Measurements from ENCODE around the gene ADAM10.

The ADAM10 gene, protein sequence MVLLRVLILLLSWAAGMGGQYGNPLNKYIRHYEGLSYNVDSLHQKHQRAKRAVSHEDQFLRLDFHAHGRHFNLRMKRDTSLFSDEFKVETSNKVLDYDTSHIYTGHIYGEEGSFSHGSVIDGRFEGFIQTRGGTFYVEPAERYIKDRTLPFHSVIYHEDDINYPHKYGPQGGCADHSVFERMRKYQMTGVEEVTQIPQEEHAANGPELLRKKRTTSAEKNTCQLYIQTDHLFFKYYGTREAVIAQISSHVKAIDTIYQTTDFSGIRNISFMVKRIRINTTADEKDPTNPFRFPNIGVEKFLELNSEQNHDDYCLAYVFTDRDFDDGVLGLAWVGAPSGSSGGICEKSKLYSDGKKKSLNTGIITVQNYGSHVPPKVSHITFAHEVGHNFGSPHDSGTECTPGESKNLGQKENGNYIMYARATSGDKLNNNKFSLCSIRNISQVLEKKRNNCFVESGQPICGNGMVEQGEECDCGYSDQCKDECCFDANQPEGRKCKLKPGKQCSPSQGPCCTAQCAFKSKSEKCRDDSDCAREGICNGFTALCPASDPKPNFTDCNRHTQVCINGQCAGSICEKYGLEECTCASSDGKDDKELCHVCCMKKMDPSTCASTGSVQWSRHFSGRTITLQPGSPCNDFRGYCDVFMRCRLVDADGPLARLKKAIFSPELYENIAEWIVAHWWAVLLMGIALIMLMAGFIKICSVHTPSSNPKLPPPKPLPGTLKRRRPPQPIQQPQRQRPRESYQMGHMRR
- 79.8 to 113 reads per million in 2 donors for total RNA-seq

DNA sequence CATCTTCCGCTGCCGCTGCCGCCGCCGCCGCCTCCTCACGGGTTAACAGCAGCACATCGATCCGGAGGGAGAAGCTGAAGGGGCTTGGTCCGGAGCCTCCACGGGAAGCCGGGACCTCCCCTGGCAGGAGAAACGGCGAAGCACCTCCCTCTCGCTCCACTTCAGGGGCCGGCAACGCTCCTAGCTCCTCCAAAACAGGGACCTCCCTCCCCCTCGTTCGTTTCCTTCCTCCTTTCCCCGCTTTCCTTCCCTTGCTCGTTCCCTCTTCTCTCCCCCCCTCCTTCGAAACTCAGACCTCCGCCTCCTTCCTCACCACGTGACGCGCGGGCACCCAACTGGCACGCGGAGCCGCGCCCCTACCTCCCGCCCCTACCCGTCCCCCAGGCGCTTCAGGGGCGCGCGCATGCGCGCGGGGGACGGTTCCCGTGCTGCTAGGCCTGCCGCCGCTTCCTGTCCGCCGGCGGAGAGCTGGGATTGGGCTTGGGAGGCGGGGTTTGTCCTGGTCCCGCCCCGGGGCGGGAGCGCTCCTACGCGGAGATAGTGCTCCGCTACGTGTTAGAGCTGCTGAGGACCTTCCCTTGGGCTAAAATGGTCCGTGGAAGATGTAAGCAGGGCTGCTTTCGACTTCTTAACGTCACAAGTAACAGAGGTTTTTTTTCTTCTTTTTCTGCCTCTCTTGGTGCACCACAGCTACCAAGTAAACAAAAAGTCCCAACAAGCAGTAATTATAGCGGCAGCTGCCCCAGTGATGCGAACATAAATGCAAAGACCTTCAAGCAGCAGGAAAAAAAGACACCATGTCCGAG is at the start of gene ADAM10:
ADAM10 (minus strand) TSS at position 176 of the 806 bp plus-strand sequence; CDS start at position 3, 173 bp downstream.
- peak; percentile 93 to 98 (median 98) for DNase-seq

DNA sequence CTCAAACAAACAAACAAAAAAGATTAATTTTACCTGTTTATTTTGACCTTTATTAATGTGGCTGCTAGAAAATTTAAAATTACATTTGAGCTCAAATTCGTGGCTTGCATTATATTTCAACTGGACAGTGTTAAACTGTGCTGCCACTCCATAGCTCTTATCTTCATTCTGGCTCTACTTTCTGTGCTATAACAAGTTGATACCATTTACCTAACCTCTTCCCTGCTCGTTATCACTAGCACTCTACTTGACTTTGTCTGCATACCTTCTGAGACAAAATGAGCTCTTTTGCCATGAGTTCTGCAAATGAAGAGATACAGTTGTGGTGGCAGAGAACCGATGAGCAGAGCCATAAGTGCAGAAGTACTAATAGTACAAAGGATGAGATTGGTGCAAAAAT is 48.0 kb upstream of the ADAM10 start:
- no peak for DNase-seq

DNA sequence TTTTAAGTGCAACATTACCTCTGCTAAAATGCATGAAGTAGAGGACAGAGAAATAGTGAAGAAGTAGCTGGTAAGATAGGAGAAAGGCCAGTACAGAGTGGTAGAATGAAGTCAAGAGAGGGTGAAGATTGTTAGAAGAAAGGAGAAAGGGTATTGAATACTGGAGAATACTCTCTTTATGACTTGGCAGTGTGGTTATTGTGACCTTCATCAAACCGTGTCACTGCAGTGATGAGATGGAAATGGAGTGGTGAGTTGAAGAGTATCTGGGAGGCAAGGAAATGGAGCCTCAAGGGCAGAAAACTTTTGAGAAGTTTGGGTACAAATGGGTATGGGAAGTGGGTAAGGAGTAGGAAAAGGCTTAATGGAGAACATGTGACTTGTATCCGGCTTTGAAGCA is 46.3 kb upstream of the ADAM10 start:
- DNase-seq, result peak in 1 of 5 experiments; percentile 26

DNA sequence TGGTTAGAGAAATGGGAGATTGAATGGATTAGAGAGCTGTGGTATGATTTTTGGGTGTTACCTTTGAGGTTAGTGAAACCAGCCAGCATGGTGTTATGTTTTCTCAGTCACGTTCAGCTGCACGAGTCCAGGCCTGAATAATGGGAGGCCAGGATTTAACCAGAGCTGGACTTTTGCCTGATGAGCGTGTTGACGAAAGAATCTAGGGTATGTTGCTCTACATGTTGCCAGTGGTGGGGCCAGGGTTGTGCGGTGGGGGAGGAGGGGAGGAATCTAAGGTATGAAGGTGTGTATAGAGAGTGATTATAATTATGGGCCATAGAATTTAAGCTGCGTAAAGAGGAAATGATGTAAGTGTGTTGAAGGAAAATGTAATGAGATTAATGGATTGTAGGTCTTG is 44.4 kb upstream of the ADAM10 start:
- DNase-seq, result no peak

DNA sequence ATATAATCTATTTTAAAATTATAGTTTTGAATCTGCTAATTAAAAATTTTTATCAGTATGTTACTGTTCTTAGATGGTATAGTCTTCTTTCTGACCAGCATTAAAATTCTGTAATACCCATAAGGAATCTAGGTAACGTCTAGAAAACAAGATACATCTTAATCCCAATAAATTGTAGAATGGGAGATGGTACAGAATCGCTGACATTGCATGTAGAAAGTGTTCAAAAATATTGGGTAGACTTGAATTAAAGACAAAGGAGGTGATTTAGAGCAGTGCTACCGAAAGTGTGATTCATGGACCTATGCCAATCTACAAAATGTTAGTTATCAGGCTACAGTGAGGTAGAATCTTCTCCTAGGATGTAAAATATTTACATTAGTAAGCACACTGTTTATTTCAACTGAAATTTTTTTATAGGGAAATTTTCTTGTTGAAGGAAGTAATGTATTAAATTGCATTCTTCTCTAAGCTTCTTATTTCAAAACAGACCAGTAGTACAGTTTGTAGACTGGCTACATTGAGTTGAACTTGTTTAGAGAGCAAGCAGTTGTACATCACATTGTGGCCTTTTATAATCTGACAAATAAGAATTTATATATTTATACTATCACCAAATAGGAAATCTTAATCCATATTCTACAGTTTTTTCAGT is 38.7 kb upstream of the ADAM10 start:
- DNase-seq, result no peak

DNA sequence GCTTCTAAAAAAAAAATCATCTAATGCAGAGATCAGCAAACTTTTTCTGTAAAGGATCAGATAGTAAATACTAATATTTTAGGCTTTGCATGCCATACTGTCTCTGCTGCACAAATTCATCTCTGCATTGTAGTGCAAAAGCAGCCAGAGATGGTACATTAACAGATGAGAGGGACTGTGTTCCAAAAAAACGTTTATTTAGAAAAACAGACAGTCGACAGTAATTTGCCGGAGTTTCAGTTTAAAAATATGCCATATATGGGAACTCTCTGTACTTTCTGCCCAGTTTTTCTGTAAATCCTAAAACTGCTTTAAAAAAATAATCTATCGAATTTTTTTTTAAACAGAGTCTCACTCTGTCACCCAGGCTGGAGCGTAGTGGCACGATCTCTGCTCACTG is 35.8 kb upstream of the ADAM10 start:
- DNase-seq, result no peak

DNA sequence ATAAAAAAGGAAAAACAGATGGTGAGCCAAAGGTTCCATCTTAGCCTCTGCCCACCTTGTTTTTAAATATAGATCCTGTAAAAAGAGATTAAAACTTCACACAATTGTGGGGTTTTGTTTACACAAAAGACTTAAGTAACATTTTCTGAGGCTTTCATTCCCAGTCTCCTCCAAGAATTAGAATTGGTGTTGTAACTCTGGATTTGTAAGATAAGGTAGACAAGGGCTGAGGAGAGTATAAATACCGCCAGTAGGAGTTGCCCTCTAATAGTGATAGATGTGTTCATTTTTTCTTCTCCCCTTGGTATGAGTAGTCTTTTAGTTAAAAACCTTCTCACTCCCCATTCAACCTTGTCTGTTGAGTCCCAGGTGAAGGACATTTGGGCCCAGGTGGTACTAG is 30.0 kb upstream of the ADAM10 start:
- no peak for DNase-seq

DNA sequence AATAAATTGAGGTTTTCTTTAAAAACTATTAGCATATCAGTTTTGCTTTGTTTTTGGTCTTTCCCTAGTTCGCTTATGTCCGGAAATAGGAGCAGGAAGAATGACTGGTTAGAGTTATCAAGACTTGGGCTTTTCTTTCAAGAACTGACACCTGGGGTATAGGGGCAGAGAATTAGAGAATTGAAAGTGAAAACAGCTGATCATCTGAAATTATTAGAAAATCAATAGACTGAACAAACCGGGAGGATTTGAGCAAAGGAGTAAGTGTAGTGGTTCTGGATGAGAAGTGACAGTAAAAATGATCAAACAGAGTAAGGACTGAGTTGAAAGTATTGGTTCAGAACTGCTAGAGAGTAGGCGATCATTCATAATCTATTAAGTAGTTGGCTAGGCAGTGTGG is 27.6 kb upstream of the ADAM10 start:
- no peak for DNase-seq

DNA sequence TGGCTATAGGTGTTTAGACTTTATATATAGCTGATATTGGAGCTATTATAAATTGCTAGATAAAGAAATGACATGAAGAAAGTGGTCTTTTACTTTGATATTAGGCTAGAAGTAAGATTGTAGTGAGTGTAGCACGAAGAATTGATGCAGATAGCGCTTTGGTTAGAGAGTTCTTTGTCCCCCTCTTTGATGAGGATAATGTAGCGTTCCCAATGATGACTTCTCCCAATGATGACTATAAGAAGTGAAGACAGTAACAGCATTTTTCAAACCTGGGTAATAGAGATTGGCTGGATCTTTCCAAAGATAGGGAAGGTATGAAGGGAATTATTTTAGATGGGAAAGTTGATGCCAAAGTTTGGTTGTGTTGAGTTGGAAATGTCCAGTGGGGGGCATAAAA is 25.9 kb upstream of the ADAM10 start:
- DNase-seq, result no peak

DNA sequence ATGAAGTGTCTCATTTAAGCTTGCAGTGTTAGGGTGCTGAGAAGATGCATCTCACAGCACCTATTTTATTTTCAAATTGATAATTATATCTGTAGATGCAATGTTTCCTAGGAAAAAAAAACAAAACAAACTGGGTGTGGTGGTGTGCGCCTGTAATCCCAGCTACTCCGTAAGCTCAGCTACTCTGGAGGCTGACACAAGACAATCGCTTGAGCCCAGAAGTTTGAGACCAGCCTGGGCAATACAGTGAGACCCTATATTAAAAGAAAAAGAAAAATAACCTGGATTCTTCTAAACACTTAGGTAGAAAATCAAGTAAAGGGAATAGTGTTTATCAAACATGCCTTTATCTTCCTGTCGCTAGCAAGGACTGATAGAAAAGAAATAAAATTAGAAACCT is 23.5 kb upstream of the ADAM10 start:
- DNase-seq, result no peak

DNA sequence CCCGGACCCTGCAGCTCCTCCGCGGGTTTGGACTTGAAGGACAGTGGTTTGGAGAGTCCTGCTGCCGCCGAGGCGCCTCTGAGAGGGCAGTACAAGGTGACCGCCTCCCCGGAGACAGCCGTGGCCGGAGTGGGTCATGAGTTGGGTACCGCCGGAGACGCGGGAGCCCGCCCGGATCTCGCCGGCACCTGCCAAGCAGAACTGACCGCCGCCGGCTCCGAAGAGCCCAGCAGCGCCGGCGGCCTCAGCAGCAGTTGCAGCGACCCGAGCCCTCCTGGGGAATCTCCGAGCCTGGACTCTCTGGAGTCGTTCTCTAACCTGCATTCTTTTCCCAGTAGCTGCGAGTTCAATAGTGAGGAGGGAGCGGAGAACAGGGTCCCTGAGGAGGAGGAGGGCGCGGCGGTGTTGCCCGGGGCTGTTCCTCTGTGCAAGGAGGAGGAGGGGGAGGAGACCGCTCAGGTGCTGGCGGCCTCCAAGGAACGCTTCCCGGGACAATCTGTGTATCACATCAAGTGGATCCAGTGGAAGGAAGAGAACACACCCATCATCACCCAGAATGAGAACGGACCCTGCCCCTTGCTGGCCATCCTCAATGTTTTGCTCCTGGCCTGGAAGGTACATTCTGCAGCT is 22.2 kb upstream of the ADAM10 start:
- peak in 2 of 5 experiments; percentile 8 to 24 for DNase-seq

DNA sequence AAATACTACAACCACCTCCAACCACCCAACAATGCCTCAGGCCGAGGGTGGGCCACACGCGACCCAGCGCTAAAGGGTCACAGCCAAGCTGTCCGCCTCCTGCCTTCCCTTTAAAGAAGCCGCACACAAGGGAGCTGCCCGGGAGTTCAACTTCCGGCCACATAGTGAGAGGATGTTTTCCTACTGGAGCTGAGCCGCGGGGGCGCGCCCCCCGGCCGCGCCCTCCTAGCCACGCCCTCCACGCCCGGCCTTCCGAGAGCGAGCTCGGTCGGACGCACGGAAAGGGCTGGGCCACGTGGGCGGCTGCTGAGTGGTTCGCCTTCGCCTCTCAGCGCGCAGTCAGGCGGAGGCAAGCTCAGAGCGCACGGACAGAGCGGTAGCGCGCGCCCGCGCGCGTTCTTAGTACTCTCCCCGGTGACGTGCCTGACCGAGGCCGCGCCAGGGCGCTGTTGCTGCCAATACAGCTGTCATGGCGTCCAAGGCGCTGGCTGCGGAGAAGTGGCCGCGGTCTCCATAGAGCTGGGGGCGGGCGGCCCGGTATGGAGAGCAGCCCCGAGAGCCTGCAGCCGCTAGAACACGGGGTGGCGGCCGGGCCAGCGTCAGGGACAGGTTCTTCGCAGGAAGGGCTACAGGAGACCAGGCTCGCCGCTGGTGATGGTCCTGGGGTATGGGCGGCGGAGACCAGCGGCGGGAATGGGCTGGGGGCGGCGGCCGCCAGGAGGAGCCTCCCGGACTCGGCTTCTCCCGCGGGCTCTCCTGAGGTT is 21.5 kb upstream of the ADAM10 start, which contains the start of gene MINDY2:
MINDY2 (plus strand) TSS at position 446 of the 764 bp plus-strand sequence; CDS start at position 540, 94 bp downstream.
- DNase-seq, result peak; percentile 77 to 99 (median 89)

DNA sequence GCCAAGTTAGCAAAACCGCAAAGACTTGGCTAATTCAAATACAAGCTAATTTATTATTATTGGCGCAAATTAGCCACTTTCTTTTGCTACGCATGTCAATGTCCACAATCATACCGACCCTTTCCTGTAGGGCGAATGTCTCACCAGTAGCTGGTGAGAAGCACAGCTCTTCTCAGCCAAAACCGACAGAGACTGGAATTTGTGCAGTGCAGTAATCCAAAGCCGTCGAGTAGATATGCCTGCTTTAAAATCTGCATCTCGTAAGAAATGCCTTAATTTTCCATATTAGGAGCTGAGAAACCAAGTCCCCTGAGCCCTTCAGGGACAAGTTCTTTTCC is 21.0 kb upstream of the ADAM10 start:
- peak in 1 of 5 experiments; percentile 71 for DNase-seq

DNA sequence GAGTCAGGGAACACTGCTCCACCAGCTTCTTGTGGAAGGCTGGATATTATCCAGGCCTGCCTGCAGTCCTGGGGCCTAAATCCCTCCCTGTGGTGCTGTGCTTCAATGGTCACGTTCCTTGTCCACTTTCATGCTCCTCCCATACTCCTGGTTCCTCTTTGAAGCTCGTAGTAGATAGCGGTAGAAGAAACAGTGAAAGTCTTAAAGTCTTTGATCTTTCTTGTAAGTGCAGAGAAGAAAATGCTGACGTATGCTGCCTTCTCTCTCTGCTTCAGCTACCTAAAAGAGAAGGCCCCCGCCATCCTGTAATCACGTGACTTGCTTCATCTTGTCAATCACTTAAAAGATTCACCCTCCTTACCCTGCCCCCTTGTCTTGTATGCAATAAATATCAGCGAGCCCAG is 19.1 kb upstream of the ADAM10 start:
- peak in 1 of 5 experiments; percentile 32 for DNase-seq

DNA sequence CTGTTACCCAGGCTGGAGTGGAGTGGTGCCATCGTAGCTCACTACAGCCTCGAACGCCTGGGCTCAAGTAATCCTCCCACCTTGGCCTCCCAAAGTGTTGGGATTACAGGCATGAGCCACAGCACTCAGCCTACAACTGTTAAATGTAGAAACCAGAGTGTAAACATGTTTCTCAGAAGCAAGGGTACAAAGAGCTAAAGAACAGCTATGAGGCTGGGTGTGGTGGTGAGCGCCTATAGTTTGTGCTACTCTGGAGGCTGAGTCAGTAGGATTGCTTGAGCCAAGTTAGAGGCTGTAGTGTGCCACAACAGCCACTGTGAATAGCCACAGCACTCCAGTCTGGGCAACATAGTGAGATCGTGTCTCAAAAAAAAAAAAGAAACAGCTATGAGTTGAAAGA is 16.8 kb upstream of the ADAM10 start:
- DNase-seq, result no peak

DNA sequence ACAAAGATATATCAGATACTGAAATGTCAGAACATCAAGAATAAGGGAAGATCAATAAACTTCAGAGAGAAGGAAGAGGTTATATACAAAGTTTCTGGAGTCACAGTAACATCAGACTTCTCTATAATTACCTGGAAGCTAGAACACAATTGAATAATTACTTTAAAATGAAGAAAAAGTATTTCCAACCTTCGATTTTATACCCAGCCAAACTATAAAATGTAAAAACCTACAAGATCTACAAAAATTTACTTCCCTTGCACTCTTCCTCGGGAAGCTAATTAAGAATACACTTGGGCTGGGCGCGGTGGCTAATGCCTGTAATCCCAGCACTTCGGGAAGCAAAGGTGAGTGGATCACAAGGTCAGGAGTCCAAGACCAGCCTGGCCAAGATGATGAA is 15.0 kb upstream of the ADAM10 start:
- DNase-seq, result no peak

DNA sequence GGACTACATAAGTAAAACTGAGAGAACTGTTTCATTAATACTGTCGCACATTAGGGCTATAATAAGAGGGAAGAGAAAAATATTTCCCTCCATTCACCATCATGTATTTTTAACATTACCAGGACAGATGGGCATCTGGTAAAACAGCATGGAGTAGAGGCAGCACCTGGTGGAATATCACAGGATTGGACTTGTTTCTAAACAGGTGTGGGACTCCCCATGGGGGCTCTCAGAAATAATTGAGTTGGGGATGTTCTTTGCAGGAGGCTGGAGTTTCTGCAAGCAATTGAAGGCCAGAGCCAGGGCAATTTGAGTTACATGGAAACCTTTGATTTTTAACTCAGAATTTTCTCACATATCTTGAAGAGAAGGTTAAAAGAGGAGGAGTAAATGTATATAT is 13.2 kb upstream of the ADAM10 start:
- no peak for DNase-seq

DNA sequence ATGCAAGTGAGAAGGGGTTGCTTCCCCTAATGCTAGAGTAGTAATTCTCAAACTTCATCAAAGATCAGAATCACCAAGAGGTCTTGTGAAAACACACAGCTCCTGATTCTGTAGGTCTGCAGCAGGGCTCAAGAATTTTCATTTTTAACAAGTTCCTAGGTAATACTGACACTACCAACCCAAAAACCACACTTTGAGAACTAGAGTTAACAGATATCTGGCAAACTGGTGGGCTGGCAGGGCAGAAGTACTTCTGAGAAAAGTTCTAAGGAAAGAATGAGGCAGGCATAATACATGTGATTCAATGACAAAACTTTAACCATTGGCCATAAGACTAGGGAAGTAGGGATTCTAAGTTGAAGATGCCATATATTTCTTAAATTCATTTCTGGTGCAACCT is 12.8 kb upstream of the ADAM10 start:
- DNase-seq, result peak in 1 of 5 experiments; percentile 49

DNA sequence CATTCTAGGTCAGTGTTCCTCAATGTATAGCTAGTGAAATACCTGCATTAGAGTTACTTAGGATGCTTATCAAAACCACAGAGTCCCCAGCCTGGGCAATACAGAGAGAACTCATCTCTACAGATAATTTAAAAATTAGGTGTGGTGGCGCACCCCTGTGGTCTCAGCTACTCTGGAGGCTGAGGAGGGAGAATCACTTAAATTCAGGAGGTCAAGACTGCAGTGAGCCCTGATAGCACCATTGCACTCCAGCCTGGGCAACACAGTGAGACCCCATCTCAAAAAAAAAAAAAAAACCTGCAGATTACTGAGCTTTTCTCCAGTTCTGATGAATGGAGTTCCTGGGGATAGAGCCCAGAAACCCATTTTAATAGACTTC is 11.5 kb upstream of the ADAM10 start:
- peak in 1 of 5 experiments; percentile 35 for DNase-seq

DNA sequence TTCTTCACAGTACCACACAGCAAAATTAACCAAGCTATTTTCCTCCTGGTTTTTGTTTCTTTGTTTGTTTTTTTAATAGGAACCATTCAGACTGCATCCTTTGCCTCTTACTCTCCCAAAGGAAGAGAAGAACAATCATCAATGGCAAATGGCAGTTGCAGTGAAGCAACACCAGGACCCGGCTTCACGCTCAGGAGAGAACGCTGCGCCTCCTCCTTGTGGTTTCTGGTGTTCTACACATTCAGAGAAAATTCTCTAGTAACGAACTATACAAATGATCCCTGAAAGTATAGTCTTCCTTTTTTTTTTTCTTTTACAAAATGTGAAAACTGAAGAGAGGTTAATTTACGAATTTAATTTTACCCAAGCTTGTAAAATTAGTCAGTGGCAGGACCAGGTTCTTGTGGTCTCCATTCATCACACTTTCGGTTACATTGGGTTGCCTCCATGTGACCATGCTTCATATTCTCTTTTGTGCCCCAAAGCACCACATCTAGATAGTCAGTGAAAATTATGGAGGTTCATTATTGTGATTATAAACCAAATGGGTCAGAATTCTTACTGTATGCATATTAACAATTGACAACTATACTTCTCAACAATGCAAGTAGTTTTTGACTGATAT is 11.0 kb upstream of the ADAM10 start:
- no peak for DNase-seq

DNA sequence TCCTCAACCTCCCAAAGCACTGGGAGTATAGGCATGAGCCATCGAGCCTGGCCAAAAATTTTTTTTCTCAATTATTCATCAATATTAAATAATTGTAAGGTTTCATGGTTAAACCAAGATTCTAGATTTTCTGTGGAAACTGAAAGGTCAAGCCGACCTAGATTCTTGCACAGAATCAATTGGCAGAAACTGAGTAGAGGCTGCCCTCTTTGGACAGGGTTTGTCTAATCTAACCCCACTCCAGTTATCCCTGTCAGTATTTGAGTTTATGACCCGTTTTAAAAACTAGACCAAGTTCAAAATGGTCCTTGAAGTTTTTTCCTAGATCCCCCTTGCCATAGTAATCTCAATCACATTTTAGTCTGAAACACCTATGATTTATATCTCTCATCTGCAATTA is 8.6 kb upstream of the ADAM10 start:
- DNase-seq, result peak in 1 of 5 experiments; percentile 16
